GM18873 (cell line): Measurements from ENCODE around the gene BPI.
"Not testable (repeated sequence)": the region's sequence is repeated elsewhere in the genome, so short reads cannot be mapped to it uniquely, and the experiment has no call there.

Experiments
- ATAC-seq: cut with Tn5 transposase; IDR thresholded peaks from one replicate; pipeline ENCODE4 v1.9.1; 2021; ENCODE audit warnings: mild to moderate bottlenecking, moderate library complexity, moderate number of reproducible peaks; ENCODE audit not compliant: unreplicated experiment, low FRiP score

BPI gene

GRCh38 chr20:38300438-38300837, 3.5 kb upstream of the BPI start:
- no peak for ATAC-seq

DNA sequence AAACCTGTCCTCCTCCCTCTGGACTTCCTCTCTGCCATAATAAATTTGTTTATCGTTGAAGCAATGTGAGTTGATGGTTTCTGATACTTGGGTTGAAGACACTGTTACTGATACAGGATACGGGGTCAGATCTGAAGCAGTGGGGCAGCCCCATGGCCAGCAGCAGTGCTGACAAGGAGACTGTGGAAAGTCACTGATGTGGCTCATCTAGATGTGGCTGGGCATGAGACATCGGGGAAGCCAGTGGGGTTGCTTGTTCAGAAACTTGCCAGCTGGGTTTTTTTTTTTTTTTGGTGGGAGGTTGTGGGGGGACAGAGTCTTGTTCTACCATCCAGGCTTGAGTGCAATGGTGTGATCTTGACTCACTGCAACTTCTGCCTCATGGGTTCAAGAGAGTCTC, 2.6 kb upstream of the BPI start:
- no peak for ATAC-seq

- no peak for ATAC-seq
These were observed 1.2 kb upstream of the BPI start for GRCh38 chr20:38302786-38303185.

GRCh38 chr20:38304845-38305447, 990 bp downstream of the BPI start:
- ATAC-seq, result no peak

GRCh38 chr20:38305541-38305940, 1.6 kb downstream of the BPI start:
- no peak for ATAC-seq

- no peak for ATAC-seq
These were observed 2.4 kb downstream of the BPI start for GRCh38 chr20:38306379-38306778.

DNA sequence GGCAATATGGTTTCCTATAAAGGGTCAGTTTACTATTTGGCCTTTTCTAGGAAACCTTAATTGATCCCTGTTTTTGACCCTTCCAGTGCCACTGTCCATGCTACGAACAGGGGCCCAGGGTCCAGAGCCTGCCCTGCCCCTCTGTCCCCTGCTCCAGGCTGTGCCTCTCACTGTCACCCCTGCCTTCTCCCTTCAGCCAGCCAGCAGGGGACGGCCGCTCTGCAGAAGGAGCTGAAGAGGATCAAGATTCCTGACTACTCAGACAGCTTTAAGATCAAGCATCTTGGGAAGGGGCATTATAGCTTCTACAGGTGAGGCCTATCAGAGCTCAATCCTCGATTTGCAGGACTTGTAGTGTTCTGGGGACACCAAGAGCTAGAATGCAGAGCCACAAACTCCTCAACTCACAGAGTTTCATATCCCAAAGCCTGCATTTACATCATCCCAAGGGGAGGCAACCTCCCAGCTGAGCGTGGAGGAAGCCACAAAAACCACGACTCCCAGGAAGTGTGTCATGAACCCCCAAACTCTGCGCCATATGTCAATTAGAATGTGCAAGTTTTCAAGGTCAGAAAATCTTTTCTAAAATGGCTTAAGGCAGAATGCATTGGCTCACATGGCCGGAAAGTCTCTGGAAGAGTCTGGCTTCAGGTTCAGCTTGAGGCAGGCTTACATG, 3.6 kb downstream of the BPI start:
- no peak for ATAC-seq

DNA sequence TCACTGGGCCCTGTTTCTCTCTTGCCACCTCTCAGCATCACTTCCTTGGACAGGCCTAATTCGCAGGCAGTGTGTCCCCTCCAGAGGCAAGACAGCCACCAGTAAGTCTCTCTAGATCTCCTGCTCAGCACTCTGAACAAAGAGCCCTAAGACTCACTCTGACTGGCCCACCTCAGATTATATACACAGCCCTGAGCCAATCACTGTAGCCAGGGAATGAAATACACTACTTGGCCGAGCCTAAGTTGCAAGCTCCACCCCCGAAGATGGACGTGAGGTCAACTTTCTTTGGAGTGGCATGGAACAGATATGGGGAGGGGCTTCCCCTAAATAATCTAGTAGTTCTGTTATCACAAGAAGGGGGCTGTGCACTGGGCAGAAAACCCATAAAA, 4.1 kb downstream of the BPI start:
- ATAC-seq, result no peak

DNA sequence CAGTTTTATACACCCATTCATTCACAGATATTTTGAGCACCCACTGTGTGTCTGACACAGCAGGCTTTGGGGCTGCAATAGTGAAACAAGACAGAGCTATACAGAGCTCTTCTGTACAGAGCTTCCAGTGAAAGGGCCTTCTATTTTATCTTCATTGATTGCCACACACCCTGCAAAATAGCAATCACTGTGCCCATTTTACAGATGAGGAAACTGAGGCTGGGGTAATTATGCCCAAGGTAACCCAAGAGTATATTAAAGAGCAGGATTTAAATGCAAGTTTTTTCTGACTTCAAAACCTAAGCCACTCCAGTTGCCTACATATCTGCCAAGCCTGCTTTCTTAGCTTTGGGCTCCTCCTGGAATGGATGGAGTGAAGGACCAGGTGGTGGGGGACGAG, 4.5 kb downstream of the BPI start:
- ATAC-seq, result no peak

DNA sequence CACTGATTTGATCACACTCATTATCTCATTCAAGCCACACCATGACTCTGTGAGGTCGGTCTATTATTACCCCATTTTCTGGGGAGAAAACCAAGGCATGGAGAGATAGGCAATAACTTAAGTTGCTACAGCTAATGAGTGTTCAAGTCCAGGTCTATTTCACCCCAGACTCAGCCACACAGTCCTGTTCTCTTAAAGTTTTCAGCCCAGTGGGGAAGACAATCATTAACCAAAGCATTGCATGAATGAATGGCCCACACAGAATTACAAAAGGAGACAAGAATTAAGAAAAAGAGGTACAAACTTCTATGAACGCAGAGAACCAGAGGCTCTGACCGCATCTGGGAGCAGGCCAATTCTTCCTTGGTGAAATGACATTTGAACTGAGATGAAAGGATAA, 7.1 kb downstream of the BPI start:
- ATAC-seq, result no peak

- ATAC-seq, result no peak
These were observed 7.5 kb downstream of the BPI start for GRCh38 chr20:38311491-38311890.

DNA sequence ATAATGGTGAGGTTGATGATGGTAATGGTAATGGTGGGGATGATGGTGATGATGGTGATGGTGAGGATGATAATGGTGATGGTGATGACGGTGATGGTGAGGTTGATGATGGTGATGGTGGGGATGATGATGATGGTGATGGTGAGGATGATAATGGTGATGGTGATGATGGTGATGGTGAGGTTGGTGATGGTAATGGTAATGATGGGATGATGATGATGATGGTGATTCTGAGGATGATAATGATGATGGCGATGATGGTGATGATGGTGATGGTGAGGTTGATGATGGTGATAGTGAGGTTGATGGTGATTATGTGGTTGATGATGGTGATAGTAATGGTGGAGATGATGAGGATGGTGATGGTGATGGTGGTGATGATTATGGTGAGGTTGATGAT, 9.7 kb downstream of the BPI start:
- ATAC-seq, result no peak

DNA sequence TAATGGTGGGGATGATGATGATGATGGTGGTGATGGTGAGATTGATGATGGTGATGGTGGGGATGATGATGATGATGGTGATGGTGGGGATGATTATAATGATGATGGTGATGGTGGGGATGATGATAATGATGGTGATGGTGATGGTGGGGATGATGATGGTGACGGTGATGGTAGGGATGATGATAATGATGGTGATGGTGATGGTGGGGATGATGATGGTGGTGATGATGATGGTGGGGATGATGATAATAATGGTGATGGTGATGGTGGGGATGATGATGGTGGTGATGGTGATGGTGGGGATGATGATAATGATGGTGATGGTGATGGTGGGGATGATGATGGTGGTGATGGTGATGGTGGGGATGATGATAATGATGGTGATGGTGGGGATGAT, 10.4 kb downstream of the BPI start:
- not testable (repeated sequence) for ATAC-seq

GRCh38 chr20:38315290-38315966, 11.5 kb downstream of the BPI start:
- ATAC-seq, result no peak

- ATAC-seq, result no peak
These were observed 12.4 kb downstream of the BPI start for GRCh38 chr20:38316341-38316740.

- no peak for ATAC-seq
These were observed 13.5 kb downstream of the BPI start for GRCh38 chr20:38317422-38317821.

GRCh38 chr20:38320221-38320620, 16.3 kb downstream of the BPI start:
- ATAC-seq, result no peak

DNA sequence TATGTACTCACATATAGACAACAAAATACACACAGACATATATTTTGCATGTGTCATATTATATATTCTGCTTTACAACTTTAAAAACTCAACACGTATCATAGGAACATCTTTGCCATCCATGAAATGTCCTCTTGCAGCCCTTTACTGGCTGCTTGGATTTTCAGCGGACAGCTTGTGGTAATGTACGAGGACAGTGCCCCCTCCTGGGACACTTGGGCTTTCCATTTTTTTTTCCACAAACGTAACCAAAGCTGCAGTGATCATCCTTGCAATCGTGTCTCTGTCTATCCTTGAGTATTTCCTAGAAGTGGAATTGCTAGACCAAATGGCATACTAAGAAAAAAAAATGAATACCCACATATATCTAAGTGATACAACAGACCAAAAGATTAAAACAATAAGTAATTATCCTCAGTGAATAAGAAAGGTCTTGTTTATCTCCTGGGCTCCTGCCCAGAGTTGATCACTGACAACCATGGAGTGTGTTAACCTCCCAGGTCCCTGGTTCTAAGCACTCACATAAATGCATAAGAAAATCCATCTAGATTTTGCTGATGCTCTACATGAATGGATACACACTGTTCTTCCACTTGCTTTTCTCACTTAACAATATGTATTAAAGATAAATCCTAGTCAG, 18.1 kb downstream of the BPI start:
- ATAC-seq, result no peak

GRCh38 chr20:38324159-38324558, 20.2 kb downstream of the BPI start:
- ATAC-seq, result no peak

GRCh38 chr20:38325167-38325566, 21.2 kb downstream of the BPI start:
- no peak for ATAC-seq

GRCh38 chr20:38325905-38326304, 21.9 kb downstream of the BPI start:
- ATAC-seq, result no peak

DNA sequence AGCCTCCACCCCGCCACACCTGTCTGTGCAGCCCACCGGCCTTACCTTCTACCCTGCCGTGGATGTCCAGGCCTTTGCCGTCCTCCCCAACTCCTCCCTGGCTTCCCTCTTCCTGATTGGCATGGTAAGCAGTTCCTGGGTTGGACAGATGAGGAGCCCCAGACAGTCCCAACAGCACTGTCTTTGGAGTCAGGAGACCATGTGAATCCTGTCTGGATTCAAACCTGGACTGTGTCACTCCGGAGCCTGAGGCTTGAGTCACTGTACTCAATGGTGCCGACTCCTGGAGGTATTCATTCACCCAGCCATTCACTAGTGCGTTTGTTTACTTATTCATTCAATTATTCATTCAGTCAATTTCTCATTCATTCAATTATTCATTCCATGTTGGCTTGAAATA, 22.4 kb downstream of the BPI start:
- no peak for ATAC-seq
